Measurements from ENCODE around the gene DERA. TPM values are rescaled to one million over a fixed set of nuclear protein-coding genes. Genes with fewer than 3 reads are reported as not detected.
A peak's percentile ranks its signal among the peaks of the same experiment; 100 is the strongest.

Gene DERA
- total and polyA plus RNA-seq, 2 donors from 2014 or later = 40.2 to 59.5 TPM

GRCh38 chr12:15896867-15897266, 14.3 kb upstream of the DERA start:
- H3K27ac ChIP-seq (ENCODE audit: low read depth in 2 of 2, low read length in 2 of 2) = no peak overlapping the region

GRCh38 chr12:15897433-15897832, 13.7 kb upstream of the DERA start:
- peaks cover 3 to 17% (median 11%) of the 10 kb centered on the region in 3 donors for H3K36me3 ChIP-seq (ENCODE audit: control insufficient read depth in 2 of 3, insufficient read depth in 3 of 3, low read length in 3 of 3)
- no peak overlapping the region for H3K9ac ChIP-seq (ENCODE audit: low read length in 3 of 3)
- H3K9me3 ChIP-seq (ENCODE audit: control insufficient read depth in 2 of 3, insufficient read depth in 1 of 3, low read length in 3 of 3) = no peaks in the 10 kb centered on the region
- H3K27ac ChIP-seq (ENCODE audit: low read depth in 2 of 2, low read length in 2 of 2) = no peak overlapping the region
- no peak for TF ChIP-seq CTCF (IDR thresholded peaks at IDR 0.05; ENCODE audit: borderline replicate concordance, extremely low read depth, insufficient read depth)
- FAIRE-seq = no peak
- intact Hi-C loops (cut with DNase I) = no loop called here
- H3K4me3 ChIP-seq (ENCODE audit: low read length in 3 of 3) = no peak overlapping the region
- no peaks in the 10 kb centered on the region for H3K4me1 ChIP-seq (ENCODE audit: control insufficient read depth in 2 of 3, insufficient read depth in 2 of 3, low read depth in 1 of 3, low read length in 3 of 3)
- H3K27me3 ChIP-seq (ENCODE audit: control insufficient read depth, insufficient read depth, low read length) = no peaks in the 10 kb centered on the region
- no peak for DNase-seq

More at GRCh38 chr12:15896867-15897266, 14.3 kb upstream of the DERA start:
- H3K27me3 ChIP-seq (ENCODE audit: control insufficient read depth, insufficient read depth, low read length) = no peaks in the 10 kb centered on the region
- FAIRE-seq (no peak), DNase-seq (no peak)
- peaks cover 3 to 17% (median 11%) of the 10 kb centered on the region in 3 donors for H3K36me3 ChIP-seq (ENCODE audit: control insufficient read depth in 2 of 3, insufficient read depth in 3 of 3, low read length in 3 of 3)
- TF ChIP-seq CTCF (IDR thresholded peaks at IDR 0.05; ENCODE audit: borderline replicate concordance, extremely low read depth, insufficient read depth) = no peak
- no peaks in the 10 kb centered on the region for H3K4me1 ChIP-seq (ENCODE audit: control insufficient read depth in 2 of 3, insufficient read depth in 2 of 3, low read depth in 1 of 3, low read length in 3 of 3)
- intact Hi-C loops (cut with DNase I) = no loop called here
- no peak overlapping the region for H3K9ac ChIP-seq (ENCODE audit: low read length in 3 of 3)
- no peak overlapping the region for H3K4me3 ChIP-seq (ENCODE audit: low read length in 3 of 3)
- no peaks in the 10 kb centered on the region for H3K9me3 ChIP-seq (ENCODE audit: control insufficient read depth in 2 of 3, insufficient read depth in 1 of 3, low read length in 3 of 3)

GRCh38 chr12:15899282-15899870, 11.8 kb upstream of the DERA start:
- H3K27me3 ChIP-seq (ENCODE audit: control insufficient read depth, insufficient read depth, low read length) = no peaks in the 10 kb centered on the region
- no peak overlapping the region for H3K4me3 ChIP-seq (ENCODE audit: low read length in 3 of 3)
- peak; percentile 40 for TF ChIP-seq CTCF (IDR thresholded peaks at IDR 0.05; ENCODE audit: borderline replicate concordance, extremely low read depth, insufficient read depth)
- H3K36me3 ChIP-seq (ENCODE audit: control insufficient read depth in 2 of 3, insufficient read depth in 3 of 3, low read length in 3 of 3) = peaks cover 3 to 25% (median 19%) of the 10 kb centered on the region in 3 donors
- no peak overlapping the region for H3K27ac ChIP-seq (ENCODE audit: low read depth in 2 of 2, low read length in 2 of 2)
- no peaks in the 10 kb centered on the region for H3K4me1 ChIP-seq (ENCODE audit: control insufficient read depth in 2 of 3, insufficient read depth in 2 of 3, low read depth in 1 of 3, low read length in 3 of 3)
- DNase-seq = peak in 2 of 5 donors; percentile 35
- intact Hi-C loops (cut with DNase I) = no loop called here
- H3K9me3 ChIP-seq (ENCODE audit: control insufficient read depth in 2 of 3, insufficient read depth in 1 of 3, low read length in 3 of 3) = no peaks in the 10 kb centered on the region
- FAIRE-seq = peak; percentile 69
- H3K9ac ChIP-seq (ENCODE audit: low read length in 3 of 3) = no peak overlapping the region

Data from kidney (tissue), 14 donors.